B cell (primary cell): Measurements from ENCODE around the gene MCEE. TPM values are rescaled to one million over a fixed set of nuclear protein-coding genes. Genes with fewer than 3 reads are reported as not detected.

Source experiments
- ATAC-seq: fragments of 200-7000 bp; cut with Tn5 transposase; one replicate; pipeline ENCODE4 v1.10.0; 2021; ENCODE audit warnings: low read depth, mild to moderate bottlenecking, moderate number of reproducible peaks, moderate library complexity
- CTCF ChIA-PET: fragments of 350-600 bp; sonication (Branson Sonifier 250); formaldehyde crosslinking; loops from one replicate; lab custom pipeline; 2021; ENCODE audit warnings: antibody characterized with exemption, inconsistent platforms; lab: Charles Lee
- POLR2A ChIA-PET: fragments of 350-600 bp; sonication (Branson Sonifier 250); formaldehyde crosslinking; loops from one replicate; lab custom pipeline; 2021; ENCODE audit warnings: antibody characterized with exemption; lab: Charles Lee
- DNase-seq: peaks from one replicate; pipeline ENCODE4 v3.0.0; 2013
- H2AFZ ChIP-seq: 2 replicates; pipeline ENCODE4 v1.6.1; 2012; ENCODE audit warnings: mild to moderate bottlenecking, low read depth, low read length; ENCODE audit not compliant: insufficient read depth, poor library complexity, severe bottlenecking
- H3K27ac ChIP-seq, 2 donors: 1 replicate in 1 of 2; 2 replicates in 1 of 2; pipeline ENCODE4 v1.5.1; 2012 to 2013; ENCODE audit warnings: low read length in 2 of 2, mild to moderate bottlenecking in 2 of 2, moderate library complexity in 1 of 2
- H3K27me3 ChIP-seq, 4 experiments: fragments of 200-600 bp in 1 of 4; sonication (generic) in 1 of 4; replicated peaks in 1 of 4; 1 replicate in 2 of 4; 2 replicates in 2 of 4; pipeline versions ENCODE4 v1.6.1 to v1.7.0; 2013 to 2016; ENCODE audit warnings: low read length in 3 of 4, mild to moderate bottlenecking in 2 of 4, mixed read lengths in 1 of 4, moderate library complexity in 1 of 4; ENCODE audit not compliant: insufficient read depth in 4 of 4, control insufficient read depth in 3 of 4; ENCODE audit errors: control extremely low read depth in 1 of 4
- H3K36me3 ChIP-seq, 2 experiments: replicated peaks in 1 of 2; 1 replicate in 1 of 2; 2 replicates in 1 of 2; pipeline versions ENCODE4 v1.6.1 to v1.7.1; 2013; ENCODE audit warnings: low read length in 1 of 2; ENCODE audit not compliant: insufficient read depth in 2 of 2, control insufficient read depth in 1 of 2; ENCODE audit errors: control extremely low read depth in 1 of 2, extremely low read depth in 1 of 2
- H3K4me1 ChIP-seq, 2 donors: fragments of 200-600 bp in 1 of 2; sonication (generic) in 1 of 2; 1 replicate in 1 of 2; 2 replicates in 1 of 2; pipeline versions ENCODE4 v1.5.1 to v1.6.1; 2013 to 2017; ENCODE audit warnings: low read length in 2 of 2; ENCODE audit not compliant: control insufficient read depth in 2 of 2, insufficient read depth in 2 of 2
- H3K4me2 ChIP-seq: replicated peaks from 2 replicates; pipeline ENCODE3; 2012; ENCODE audit warnings: mild to moderate bottlenecking, low read depth, low read length; ENCODE audit not compliant: poor library complexity, severe bottlenecking
- H3K4me3 ChIP-seq, 5 experiments: fragments of 200-600 bp in 1 of 5; sonication (generic) in 1 of 5; 1 replicate in 3 of 5; 2 replicates in 2 of 5; pipeline versions ENCODE4 v1.5.1 to v1.7.0; 2011 to 2016; ENCODE audit warnings: low read length in 4 of 5, mild to moderate bottlenecking in 4 of 5, low read depth in 2 of 5, control low read depth in 1 of 5, moderate library complexity in 1 of 5; ENCODE audit not compliant: insufficient read depth in 1 of 5; ENCODE audit errors: control extremely low read depth in 1 of 5, extremely low read depth in 1 of 5
- H3K79me2 ChIP-seq: fragments of 200-600 bp; sonication (generic); one replicate; pipeline ENCODE4 v1.6.0; 2016; ENCODE audit warnings: low read length; ENCODE audit not compliant: control insufficient read depth, insufficient read depth
- H3K9ac ChIP-seq: fragments of 200-600 bp; sonication (generic); 2 replicates; pipeline ENCODE4 v1.6.1; 2017; ENCODE audit warnings: mild to moderate bottlenecking, low read length, moderate library complexity
- H3K9me3 ChIP-seq, 3 donors: one replicate each; pipeline versions ENCODE4 v1.6.1 to v1.7.1; 2013; ENCODE audit warnings: low read length in 2 of 3; ENCODE audit not compliant: control insufficient read depth in 2 of 3, insufficient read depth in 1 of 3; ENCODE audit errors: control extremely low read depth in 1 of 3
- H4K20me1 ChIP-seq: 2 replicates; pipeline ENCODE4 v1.6.0; 2012; ENCODE audit warnings: mild to moderate bottlenecking, low read length; ENCODE audit not compliant: insufficient read depth, control insufficient read depth, poor library complexity, severe bottlenecking
- H3K27ac Mint-ChIP-seq: one replicate; pipeline ENCODE4 v1.8.0; 2021; ENCODE audit warnings: mixed read lengths
- H3K27me3 Mint-ChIP-seq: one replicate; pipeline ENCODE4 v1.8.0; 2021; ENCODE audit warnings: mixed read lengths
- H3K4me1 Mint-ChIP-seq: one replicate; pipeline ENCODE4 v1.8.0; 2021; ENCODE audit warnings: mixed read lengths
- H3K4me3 Mint-ChIP-seq: one replicate; pipeline ENCODE4 v1.8.0; 2021; ENCODE audit warnings: mixed read lengths
- H3K9me3 Mint-ChIP-seq: one replicate; pipeline ENCODE4 v1.8.0; 2022; ENCODE audit warnings: mixed read lengths; ENCODE audit not compliant: insufficient read depth
- CTCF ChIP-seq: fragments of 200-600 bp; IDR thresholded peaks from one replicate; pipeline ENCODE4 v1.8.0; 2022; ENCODE audit warnings: antibody characterized with exemption, mild to moderate bottlenecking
- EZH2 ChIP-seq: IDR thresholded peaks from 2 replicates; pipeline ENCODE4 v1.6.1; 2012; ENCODE audit warnings: borderline replicate concordance, low read depth, mild to moderate bottlenecking, moderate library complexity, low read length; ENCODE audit not compliant: insufficient read depth, poor library complexity, severe bottlenecking
- WGBS: methylation state at CpG from one replicate; pipeline ENCODE4 v1.1.5; 2013; ENCODE audit warnings: missing lambda C conversion rate; ENCODE audit not compliant: insufficient coverage; 5-methylcytosine and 5-hydroxymethylcytosine counted together
- intact Hi-C: fragments of 100-400 bp; cut with micrococcal nuclease; formaldehyde crosslinking; loops from one replicate; pipeline ENCODE4 v1.10.0; 2022
- polyA plus RNA-seq: library from polyadenylated mRNA; depleted of rRNA; stranded (reverse); fragments of >200 nt; gene quantifications from 2 replicates; pipeline ENCODE4 v1.2.3, GENCODE V29; 2012
- total RNA-seq, 2 donors: library from RNA; stranded (reverse); fragments of 120-200 nt in 1 of 2; gene quantifications; 1 replicate in 1 of 2; 2 replicates in 1 of 2; pipeline versions ENCODE4 v1.2.3 to v1.2.4, GENCODE V29; 2013 to 2022

The MCEE gene
- total and polyA plus RNA-seq, 2 donors (not counting 1 experiment from before 2014, with no cell fraction given) = 13.1 to 17.6 TPM

GRCh38 chr2:71074893-71075395, 55.1 kb downstream of the MCEE start:
- no peak for ATAC-seq
- Histone ChIP-seq H3K79me2 (peaks cover 43% of the 10 kb centered on the region), H3K4me3 (no peak overlapping the region), H3K4me2 (no peak overlapping the region), H3K27ac (peak overlapping the region in 1 of 2 donors; percentile 99), H3K9ac (no peak overlapping the region), H2AFZ (no peak overlapping the region), H4K20me1 (no peaks in the 10 kb centered on the region), H3K36me3 (peaks cover 7 to 62% of the 10 kb centered on the region in 2 experiments), H3K4me1 (peaks cover 37 to 40% of the 10 kb centered on the region in 2 donors), H3K9me3 (no peaks in the 10 kb centered on the region), H3K27me3 (no peaks in the 10 kb centered on the region)
- H3K9me3 Mint-ChIP-seq = no peaks in the 10 kb centered on the region
- H3K27me3 Mint-ChIP-seq = no peaks in the 10 kb centered on the region
- no CpG with 5 or more reads among the region's 2 CpGs for WGBS
- no peak overlapping the region for H3K27ac Mint-ChIP-seq
- H3K4me1 Mint-ChIP-seq = peaks cover 42% of the 10 kb centered on the region
- no peak for DNase-seq
- intact Hi-C loops = loop anchor here (5.0 kb wide), 1 partner anchor 1178 kb away; no protein-coding TSS in a partner anchor
- H3K4me3 Mint-ChIP-seq = no peak overlapping the region
- POLR2A ChIA-PET = interaction anchor here (0.7 kb wide), 1 partner anchor 10 kb away, joined by 6 read pairs; no protein-coding TSS in a partner anchor
- CTCF ChIA-PET = no interaction called here
- TF ChIP-seq EZH2 (no peak), CTCF (no peak)

- Mint-ChIP-seq H3K27me3 (no peaks in the 10 kb centered on the region), H3K4me1 (peaks cover 55% of the 10 kb centered on the region), H3K4me3 (peak overlapping the region; percentile 27), H3K27ac (peak overlapping the region; percentile 100), H3K9me3 (no peaks in the 10 kb centered on the region)
- intact Hi-C loops = loop anchor here (5.0 kb wide), 1 partner anchor 1176 kb away; no protein-coding TSS in a partner anchor
- Histone ChIP-seq H3K4me3 (peak overlapping the region in 1 of 5 experiments; percentile 2), H3K27ac (peak overlapping the region; percentile 95 to 99), H3K9me3 (no peaks in the 10 kb centered on the region), H4K20me1 (no peaks in the 10 kb centered on the region), H2AFZ (no peak overlapping the region), H3K4me1 (peaks cover 49 to 50% of the 10 kb centered on the region in 2 donors), H3K9ac (no peak overlapping the region), H3K79me2 (peaks cover 57% of the 10 kb centered on the region), H3K36me3 (peaks cover 2 to 55% of the 10 kb centered on the region in 2 experiments), H3K27me3 (no peaks in the 10 kb centered on the region), H3K4me2 (peak overlapping the region; percentile 96)
- no peak for ATAC-seq
- DNase-seq = no peak
- no peak for TF ChIP-seq CTCF
- TF ChIP-seq EZH2 = no peak
- 82% methylated on average over 4 of the region's 8 CpGs for WGBS
- POLR2A ChIA-PET = no interaction called here
- CTCF ChIA-PET = no interaction called here
Observed at GRCh38 chr2:71073475-71073874, 56.6 kb downstream of the MCEE start.
